IMR-90 (cell line): ENCODE data around the gene DENND2D. TPM values are rescaled to one million over a fixed set of nuclear protein-coding genes. Genes with fewer than 3 reads are reported as not detected.
A peak's percentile ranks its signal among the peaks of the same experiment; 100 is the strongest.

Experiments
- ATAC-seq: fragments of 200-7000 bp; cut with Tn5 transposase; 2 replicates; pipeline ENCODE4 v1.9.1; 2020; ENCODE audit warnings: low read depth, mild to moderate bottlenecking, moderate library complexity
- BruUV-seq: library from RNA; stranded (reverse); fragments of 400-500 nt; replicated peaks from 2 replicates; lab custom pipeline; 2021; lab: Mats Ljungman, UMichigan
- CTCF ChIA-PET: fragments of 300-600 bp; formaldehyde crosslinking; extraction: SDS; loops from one replicate; lab custom pipeline; 2021; ENCODE audit warnings: antibody characterized with exemption; lab: Yijun Ruan, JAX
- POLR2A ChIA-PET: fragments of 300-600 bp; sonication (Branson Sonifier 250); formaldehyde crosslinking; loops from one replicate; lab custom pipeline; 2022; ENCODE audit warnings: antibody characterized with exemption; ENCODE audit not compliant: unreplicated experiment; lab: Charles Lee
- DNase-seq: peaks from one replicate; pipeline ENCODE4 v3.0.0; 2013
- H2AFZ ChIP-seq: replicated peaks from 2 replicates; pipeline ENCODE3; 2013; ENCODE audit warnings: low read length, mild to moderate bottlenecking; ENCODE audit not compliant: poor library complexity
- H2AK5ac ChIP-seq: 2 replicates; pipeline ENCODE4 v1.6.1; 2013; ENCODE audit warnings: low read depth, low read length, inconsistent platforms
- H2AK9ac ChIP-seq: replicated peaks from 2 replicates; pipeline ENCODE3; 2013; ENCODE audit warnings: mild to moderate bottlenecking, low read depth, low read length, moderate library complexity; ENCODE audit not compliant: poor library complexity
- H2BK120ac ChIP-seq: 2 replicates; pipeline ENCODE4 v1.6.1; 2013; ENCODE audit warnings: low read depth, low read length, inconsistent platforms
- H2BK15ac ChIP-seq: 3 replicates; pipeline ENCODE4 v1.6.1; 2013; ENCODE audit warnings: low read depth, low read length, inconsistent platforms
- H2BK20ac ChIP-seq: 2 replicates; pipeline ENCODE4 v1.6.1; 2013; ENCODE audit warnings: low read depth, mild to moderate bottlenecking, inconsistent platforms, low read length, moderate library complexity
- H2BK5ac ChIP-seq: 2 replicates; pipeline ENCODE4 v1.6.1; 2013; ENCODE audit warnings: mild to moderate bottlenecking, low read depth, low read length, inconsistent platforms; ENCODE audit not compliant: poor library complexity, severe bottlenecking
- H3K14ac ChIP-seq: replicated peaks from 2 replicates; pipeline ENCODE4 v1.6.1; 2013; ENCODE audit warnings: low read depth, low read length, inconsistent platforms
- H3K18ac ChIP-seq: 2 replicates; pipeline ENCODE4 v1.6.1; 2013; ENCODE audit warnings: low read depth, low read length, control low read depth
- H3K23ac ChIP-seq: 2 replicates; pipeline ENCODE4 v1.6.1; 2013; ENCODE audit warnings: low read depth, low read length, inconsistent platforms
- H3K27ac ChIP-seq: 2 replicates; pipeline ENCODE4 v1.5.1; 2013; ENCODE audit warnings: mild to moderate bottlenecking, control low read depth, low read length; ENCODE audit not compliant: insufficient read depth
- H3K27me3 ChIP-seq: 2 replicates; pipeline ENCODE4 v1.6.1; 2013; ENCODE audit warnings: low read length; ENCODE audit not compliant: control insufficient read depth, insufficient read depth
- H3K36me3 ChIP-seq: 2 replicates; pipeline ENCODE4 v1.6.1; 2013; ENCODE audit warnings: low read length, mixed read lengths; ENCODE audit not compliant: control insufficient read depth, insufficient read depth
- H3K4ac ChIP-seq: 2 replicates; pipeline ENCODE4 v1.6.1; 2013; ENCODE audit warnings: low read depth, low read length, inconsistent platforms
- H3K4me1 ChIP-seq: 2 replicates; pipeline ENCODE4 v1.6.1; 2013; ENCODE audit warnings: low read length, mixed read lengths; ENCODE audit not compliant: control insufficient read depth, insufficient read depth
- H3K4me2 ChIP-seq: 2 replicates; pipeline ENCODE4 v1.6.1; 2013; ENCODE audit warnings: low read depth, mild to moderate bottlenecking, control low read depth, low read length, moderate library complexity
- H3K4me3 ChIP-seq: 2 replicates; pipeline ENCODE4 v1.5.1; 2013; ENCODE audit warnings: low read depth, mild to moderate bottlenecking, control low read depth, low read length, moderate library complexity; ENCODE audit not compliant: insufficient read depth
- H3K56ac ChIP-seq: 2 replicates; pipeline ENCODE4 v1.6.1; 2013; ENCODE audit warnings: low read length, inconsistent platforms; ENCODE audit not compliant: insufficient read depth; ENCODE audit errors: extremely low read depth
- H3K79me1 ChIP-seq, 2 experiments: 2 replicates each; pipeline ENCODE4 v1.6.1; 2013; ENCODE audit warnings: low read length in 2 of 2, inconsistent platforms in 1 of 2, low read depth in 1 of 2
- H3K9ac ChIP-seq: 2 replicates; pipeline ENCODE4 v1.6.1; 2013; ENCODE audit warnings: low read depth, low read length, control low read depth
- H3K9me1 ChIP-seq: 2 replicates; pipeline ENCODE4 v1.6.1; 2013; ENCODE audit warnings: low read length, inconsistent platforms; ENCODE audit not compliant: insufficient read depth
- H3K9me3 ChIP-seq: 2 replicates; pipeline ENCODE4 v1.6.1; 2013; ENCODE audit warnings: low read length; ENCODE audit not compliant: control insufficient read depth, insufficient read depth
- H4K20me1 ChIP-seq: 2 replicates; pipeline ENCODE4 v1.6.1; 2013; ENCODE audit warnings: low read length, inconsistent platforms; ENCODE audit not compliant: insufficient read depth
- H4K5ac ChIP-seq: 2 replicates; pipeline ENCODE4 v1.6.1; 2013; ENCODE audit warnings: mild to moderate bottlenecking, low read depth, low read length, control low read depth
- H4K8ac ChIP-seq, 2 experiments: 2 replicates each; pipeline ENCODE4 v1.6.1; 2013; ENCODE audit warnings: low read depth in 2 of 2, low read length in 2 of 2, control low read depth in 1 of 2, inconsistent platforms in 1 of 2
- H4K91ac ChIP-seq: 2 replicates; pipeline ENCODE4 v1.6.1; 2013; ENCODE audit warnings: low read depth, low read length, inconsistent platforms; ENCODE audit not compliant: insufficient read depth
- BHLHE40 ChIP-seq: fragments of 150-350 bp; IDR thresholded peaks from 2 replicates; pipeline ENCODE4 v1.6.1; 2016; ENCODE audit warnings: mild to moderate bottlenecking, low read depth, low read length
- MXI1 ChIP-seq: IDR thresholded peaks from 2 replicates; pipeline ENCODE4 v1.6.1; 2012; ENCODE audit warnings: low read depth, mild to moderate bottlenecking, low read length, moderate library complexity, borderline replicate concordance
- RCOR1 ChIP-seq: IDR thresholded peaks from 2 replicates; pipeline ENCODE4 v1.6.1; 2012; ENCODE audit warnings: mild to moderate bottlenecking, low read length, improper control_type of control experiment; ENCODE audit not compliant: insufficient replicate concordance
- WGBS, 2 experiments: methylation state at CpG; one replicate each; pipeline versions ENCODE4 v1.1.5 to v1.1.7; 2013; ENCODE audit warnings: missing lambda C conversion rate in 2 of 2; ENCODE audit not compliant: insufficient read length in 1 of 2; ENCODE audit errors: extremely low coverage in 2 of 2; 5-methylcytosine and 5-hydroxymethylcytosine counted together
- dilution Hi-C: fragments of 300-500 bp; cut with HindIII; formaldehyde crosslinking; loops from one replicate; pipeline ENCODE4 v1.14.3; 2018; ENCODE audit warnings: low sequenced_read_pairs; ENCODE audit not compliant: unreplicated experiment
- in situ Hi-C: fragments of 300-500 bp; cut with MboI; formaldehyde crosslinking; loops from 3 replicates; pipeline ENCODE4 v1.14.3; 2019; ENCODE audit warnings: low sequenced_read_pairs, inconsistent platforms, mixed read lengths
- intact Hi-C: fragments of 100-400 bp; cut with micrococcal nuclease; formaldehyde crosslinking; loops from 2 replicates; pipeline ENCODE4 v1.10.0; 2022
- polyA plus RNA-seq, 3 experiments: library from polyadenylated mRNA; depleted of rRNA; stranded (reverse); fragments of >200 nt; gene quantifications; 2 replicates each; pipeline ENCODE4 v1.2.3, GENCODE V29; 2012; ENCODE audit warnings: low replicate concordance in 1 of 3
- total RNA-seq: library from RNA; depleted of rRNA; stranded (reverse); fragments of >200 nt; gene quantifications from 2 replicates; pipeline ENCODE4 v1.2.3, GENCODE V29; 2012
- TF ChIP-seq, protein P1 (sequence below): fragments of 150-350 bp; IDR thresholded peaks from 2 replicates; pipeline ENCODE4 v1.6.1; 2016; ENCODE audit warnings: low read depth, mild to moderate bottlenecking, low read length, moderate library complexity, borderline replicate concordance

The DENND2D gene
- total and polyA plus RNA-seq, 2 of the 4 experiments (the other 2 are of a cell fraction): 0.86 to 0.90 TPM

DNA sequence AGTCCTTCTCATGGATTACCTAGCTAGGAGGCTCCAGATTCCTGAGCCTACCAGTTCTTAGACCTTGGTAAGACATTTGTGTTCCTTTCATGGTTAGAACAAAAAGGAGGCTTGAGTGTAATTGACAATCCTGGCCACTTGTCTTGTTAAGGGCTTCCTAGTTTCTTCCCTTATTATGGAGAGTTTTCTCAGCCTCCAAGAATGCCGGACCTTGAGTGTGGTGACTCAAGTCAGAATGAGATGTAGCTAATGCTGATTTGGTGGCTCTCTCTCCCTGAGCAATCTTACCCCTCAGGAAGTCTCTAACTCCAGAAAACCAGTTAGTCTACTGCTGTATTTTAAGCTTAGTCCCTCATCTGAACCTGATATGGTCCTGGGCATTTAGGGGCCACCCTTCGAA lies 41.4 kb upstream of the DENND2D start:
- Histone ChIP-seq H3K4ac (no peak overlapping the region), H3K9me3 (no peaks in the 10 kb centered on the region), H3K23ac (no peak overlapping the region), H2BK120ac (no peak overlapping the region), H2BK5ac (no peak overlapping the region), H4K8ac (no peak overlapping the region), H3K4me1 (no peaks in the 10 kb centered on the region), H3K56ac (no peak overlapping the region), H2BK15ac (no peak overlapping the region), H3K79me1 (no peaks in the 10 kb centered on the region), H3K4me3 (no peak overlapping the region), H4K20me1 (no peaks in the 10 kb centered on the region), H3K27ac (no peak overlapping the region), H3K9me1 (no peaks in the 10 kb centered on the region), H3K14ac (no peak overlapping the region), H4K5ac (no peak overlapping the region), H3K9ac (no peak overlapping the region), H2AK5ac (no peak overlapping the region), H2BK20ac (no peak overlapping the region), H3K27me3 (peaks cover 11% of the 10 kb centered on the region), H3K36me3 (no peaks in the 10 kb centered on the region), H3K18ac (no peak overlapping the region), H2AK9ac (no peak overlapping the region), H2AFZ (no peak overlapping the region), H4K91ac (no peak overlapping the region), H3K4me2 (no peak overlapping the region)
- WGBS, 2 experiments: no CpG with 5 or more reads among the region's 2 CpGs
- BruUV-seq: no TSS peak
- peak; percentile 4 for DNase-seq
- intact Hi-C loops (no loop called here), in situ Hi-C loops (no loop called here), dilution Hi-C loops (no loop called here)
- ChIA-PET POLR2A (interaction anchor here (0.6 kb wide), 1 partner anchor 39 kb away, joined by 3 read pairs; no protein-coding TSS in a partner anchor), CTCF (interaction anchor here (1.1 kb wide), 1 partner anchor 13 kb away, joined by 4 read pairs; no protein-coding TSS in a partner anchor)
- no peak for TF ChIP-seq MXI1
- no peak for TF ChIP-seq RCOR1
- TF ChIP-seq, protein P1, sequence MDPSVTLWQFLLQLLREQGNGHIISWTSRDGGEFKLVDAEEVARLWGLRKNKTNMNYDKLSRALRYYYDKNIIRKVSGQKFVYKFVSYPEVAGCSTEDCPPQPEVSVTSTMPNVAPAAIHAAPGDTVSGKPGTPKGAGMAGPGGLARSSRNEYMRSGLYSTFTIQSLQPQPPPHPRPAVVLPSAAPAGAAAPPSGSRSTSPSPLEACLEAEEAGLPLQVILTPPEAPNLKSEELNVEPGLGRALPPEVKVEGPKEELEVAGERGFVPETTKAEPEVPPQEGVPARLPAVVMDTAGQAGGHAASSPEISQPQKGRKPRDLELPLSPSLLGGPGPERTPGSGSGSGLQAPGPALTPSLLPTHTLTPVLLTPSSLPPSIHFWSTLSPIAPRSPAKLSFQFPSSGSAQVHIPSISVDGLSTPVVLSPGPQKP: no peak
- no peak for TF ChIP-seq BHLHE40
- ATAC-seq: no peak
